OCI-LY7 (cell line): ENCODE data around the gene BLMH.

ENCODE experiments used
- EZH2phosphoT487 ChIP-seq: fragments of 200-600 bp; sonication (generic); IDR thresholded peaks from 2 replicates; pipeline ENCODE4 v1.6.1; 2018; ENCODE audit warnings: low read depth, borderline replicate concordance, mild to moderate bottlenecking, mixed run types, antibody characterized with exemption, low read length, moderate library complexity, mixed read lengths
- TF ChIP-seq, protein P1 (sequence below): fragments of 200-600 bp; sonication (generic); conservative IDR thresholded peaks from 2 replicates; pipeline ENCODE4 v1.5.1; 2014; ENCODE audit warnings: mild to moderate bottlenecking, antibody characterized with exemption, low read length, moderate library complexity, mixed read lengths

- TF ChIP-seq, protein P1, sequence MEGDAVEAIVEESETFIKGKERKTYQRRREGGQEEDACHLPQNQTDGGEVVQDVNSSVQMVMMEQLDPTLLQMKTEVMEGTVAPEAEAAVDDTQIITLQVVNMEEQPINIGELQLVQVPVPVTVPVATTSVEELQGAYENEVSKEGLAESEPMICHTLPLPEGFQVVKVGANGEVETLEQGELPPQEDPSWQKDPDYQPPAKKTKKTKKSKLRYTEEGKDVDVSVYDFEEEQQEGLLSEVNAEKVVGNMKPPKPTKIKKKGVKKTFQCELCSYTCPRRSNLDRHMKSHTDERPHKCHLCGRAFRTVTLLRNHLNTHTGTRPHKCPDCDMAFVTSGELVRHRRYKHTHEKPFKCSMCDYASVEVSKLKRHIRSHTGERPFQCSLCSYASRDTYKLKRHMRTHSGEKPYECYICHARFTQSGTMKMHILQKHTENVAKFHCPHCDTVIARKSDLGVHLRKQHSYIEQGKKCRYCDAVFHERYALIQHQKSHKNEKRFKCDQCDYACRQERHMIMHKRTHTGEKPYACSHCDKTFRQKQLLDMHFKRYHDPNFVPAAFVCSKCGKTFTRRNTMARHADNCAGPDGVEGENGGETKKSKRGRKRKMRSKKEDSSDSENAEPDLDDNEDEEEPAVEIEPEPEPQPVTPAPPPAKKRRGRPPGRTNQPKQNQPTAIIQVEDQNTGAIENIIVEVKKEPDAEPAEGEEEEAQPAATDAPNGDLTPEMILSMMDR: no peak
- TF ChIP-seq EZH2phosphoT487: no peak
Measured at GRCh38 chr17:30296499-30297080, 4.8 kb upstream of the BLMH start.
